Effector memory CD4-positive, alpha-beta T cell (primary cell): ENCODE data around the gene SCO2.

Experiments used
- DNase-seq, 3 donors: peaks; one replicate each; pipeline ENCODE4 v3.0.0-alpha.2; 2020
- H3K27ac ChIP-seq: 2 replicates; pipeline ENCODE4 v1.7.0; 2013; ENCODE audit warnings: mild to moderate bottlenecking, low read length, moderate library complexity; ENCODE audit not compliant: insufficient read depth, poor library complexity, severe bottlenecking
- H3K27me3 ChIP-seq: replicated peaks from 2 replicates; pipeline ENCODE4 v1.7.0; 2013; ENCODE audit warnings: mild to moderate bottlenecking, low read length; ENCODE audit not compliant: insufficient read depth, control insufficient read depth, poor library complexity, severe bottlenecking
- H3K36me3 ChIP-seq: 2 replicates; pipeline ENCODE4 v1.7.0; 2013; ENCODE audit warnings: mild to moderate bottlenecking, low read length, moderate library complexity; ENCODE audit not compliant: control insufficient read depth, insufficient read depth
- H3K4me1 ChIP-seq: 2 replicates; pipeline ENCODE4 v1.7.0; 2013; ENCODE audit warnings: low read length, mild to moderate bottlenecking; ENCODE audit not compliant: control insufficient read depth, insufficient read depth, poor library complexity, severe bottlenecking
- H3K4me3 ChIP-seq: 2 replicates; pipeline ENCODE4 v1.7.0; 2013; ENCODE audit warnings: low read length, low read depth, mild to moderate bottlenecking; ENCODE audit not compliant: insufficient read depth, poor library complexity, severe bottlenecking
- H3K9me3 ChIP-seq: 2 replicates; pipeline ENCODE4 v1.7.0; 2013; ENCODE audit warnings: mild to moderate bottlenecking, low read length, moderate library complexity; ENCODE audit not compliant: control insufficient read depth

Gene SCO2

GRCh38 chr22:50550395-50550794 lies 25.0 kb upstream of the SCO2 start:
- Histone ChIP-seq H3K4me1 (peaks cover 29% of the 10 kb centered on the region), H3K4me3 (no peak overlapping the region), H3K27ac (no peak overlapping the region), H3K9me3 (no peaks in the 10 kb centered on the region), H3K36me3 (no peaks in the 10 kb centered on the region), H3K27me3 (no peaks in the 10 kb centered on the region)
- no peak for DNase-seq

GRCh38 chr22:50548921-50549790 lies 23.8 kb upstream of the SCO2 start:
- Histone ChIP-seq H3K9me3 (no peaks in the 10 kb centered on the region), H3K27ac (peak overlapping the region; percentile 73), H3K27me3 (no peaks in the 10 kb centered on the region), H3K36me3 (no peaks in the 10 kb centered on the region), H3K4me1 (peaks cover 39% of the 10 kb centered on the region), H3K4me3 (peak overlapping the region; percentile 79)
- DNase-seq: no peak

- H3K4me1 ChIP-seq: peaks cover 39% of the 10 kb centered on the region
- peak in 1 of 3 donors; percentile 51 for DNase-seq
- H3K4me3 ChIP-seq: peak overlapping the region; percentile 79
- H3K36me3 ChIP-seq: no peaks in the 10 kb centered on the region
- peak overlapping the region; percentile 73 for H3K27ac ChIP-seq
- no peaks in the 10 kb centered on the region for H3K9me3 ChIP-seq
- no peaks in the 10 kb centered on the region for H3K27me3 ChIP-seq
These were observed 22.9 kb upstream of the SCO2 start for GRCh38 chr22:50548040-50548920.

GRCh38 chr22:50547263-50547985 lies 22.0 kb upstream of the SCO2 start:
- peak overlapping the region; percentile 73 for H3K27ac ChIP-seq
- peaks cover 39% of the 10 kb centered on the region for H3K4me1 ChIP-seq
- DNase-seq: no peak
- no peaks in the 10 kb centered on the region for H3K9me3 ChIP-seq
- no peaks in the 10 kb centered on the region for H3K36me3 ChIP-seq
- no peak overlapping the region for H3K4me3 ChIP-seq
- no peaks in the 10 kb centered on the region for H3K27me3 ChIP-seq

- DNase-seq: no peak
- H3K36me3 ChIP-seq: no peaks in the 10 kb centered on the region
- no peak overlapping the region for H3K4me3 ChIP-seq
- H3K9me3 ChIP-seq: no peaks in the 10 kb centered on the region
- no peaks in the 10 kb centered on the region for H3K27me3 ChIP-seq
- no peak overlapping the region for H3K27ac ChIP-seq
- peaks cover 39% of the 10 kb centered on the region for H3K4me1 ChIP-seq
These were observed 21.2 kb upstream of the SCO2 start for GRCh38 chr22:50546326-50547262.

- Histone ChIP-seq H3K36me3 (no peaks in the 10 kb centered on the region), H3K9me3 (no peaks in the 10 kb centered on the region), H3K4me1 (peaks cover 39% of the 10 kb centered on the region), H3K4me3 (no peak within 1 kb of the TSS), H3K27ac (peak within 1 kb of the TSS; percentile 56), H3K27me3 (no peaks in the 10 kb centered on the region)
- DNase-seq: no peak
These were observed 20.3 kb upstream of the SCO2 start, which contains the start of gene KLHDC7B for GRCh38 chr22:50545522-50546325. Gene KLHDC7B, plus strand, starts transcription at chr22:50545899. Its CDS starts 345 bp downstream, at chr22:50546244.

GRCh38 chr22:50544746-50545253 lies 19.4 kb upstream of the SCO2 start:
- H3K27ac ChIP-seq: peak overlapping the region; percentile 56
- no peaks in the 10 kb centered on the region for H3K9me3 ChIP-seq
- no peaks in the 10 kb centered on the region for H3K27me3 ChIP-seq
- H3K4me3 ChIP-seq: peak overlapping the region; percentile 33
- H3K36me3 ChIP-seq: no peaks in the 10 kb centered on the region
- peaks cover 42% of the 10 kb centered on the region for H3K4me1 ChIP-seq
- no peak for DNase-seq

- Histone ChIP-seq H3K27me3 (no peaks in the 10 kb centered on the region), H3K27ac (peak overlapping the region; percentile 56), H3K36me3 (no peaks in the 10 kb centered on the region), H3K9me3 (no peaks in the 10 kb centered on the region), H3K4me3 (peak overlapping the region; percentile 33), H3K4me1 (peaks cover 39% of the 10 kb centered on the region)
- DNase-seq: peak; percentile 71 to 75 (median 73)
These were observed 18.8 kb upstream of the SCO2 start for GRCh38 chr22:50544078-50544745.
